Measurements from ENCODE around the gene PRPF40B.

DNA sequence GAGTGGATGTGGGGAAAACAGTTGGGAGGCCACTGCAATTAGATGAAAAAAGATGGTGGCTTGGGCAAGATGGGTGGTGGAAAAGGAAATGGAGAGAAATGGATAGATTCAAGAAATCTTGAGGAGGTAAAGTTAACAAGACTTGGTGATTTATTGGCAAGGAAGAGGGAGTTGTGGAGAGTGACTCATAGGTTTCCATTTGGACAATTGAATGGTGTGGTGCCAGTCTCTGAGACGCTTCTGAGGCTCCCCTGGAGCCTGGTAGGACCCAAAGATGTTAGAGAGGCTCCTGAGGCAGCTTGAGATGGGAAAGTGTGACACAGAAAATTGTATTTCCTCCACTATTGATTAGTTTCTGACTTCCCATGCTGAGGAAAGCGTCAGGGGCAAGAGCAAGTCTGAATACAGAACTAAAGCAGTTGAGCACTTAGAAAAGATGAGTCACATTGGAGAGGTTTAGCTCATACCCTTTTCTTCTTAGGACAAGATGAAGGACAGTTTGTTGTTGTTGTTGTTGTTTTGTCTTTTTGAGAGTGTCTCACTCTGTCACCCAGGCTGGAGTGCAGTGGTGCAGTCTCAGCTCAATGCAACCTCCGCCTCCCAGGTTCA is 4.5 kb downstream of the PRPF40B start:
- TF ChIP-seq, protein P1, sequence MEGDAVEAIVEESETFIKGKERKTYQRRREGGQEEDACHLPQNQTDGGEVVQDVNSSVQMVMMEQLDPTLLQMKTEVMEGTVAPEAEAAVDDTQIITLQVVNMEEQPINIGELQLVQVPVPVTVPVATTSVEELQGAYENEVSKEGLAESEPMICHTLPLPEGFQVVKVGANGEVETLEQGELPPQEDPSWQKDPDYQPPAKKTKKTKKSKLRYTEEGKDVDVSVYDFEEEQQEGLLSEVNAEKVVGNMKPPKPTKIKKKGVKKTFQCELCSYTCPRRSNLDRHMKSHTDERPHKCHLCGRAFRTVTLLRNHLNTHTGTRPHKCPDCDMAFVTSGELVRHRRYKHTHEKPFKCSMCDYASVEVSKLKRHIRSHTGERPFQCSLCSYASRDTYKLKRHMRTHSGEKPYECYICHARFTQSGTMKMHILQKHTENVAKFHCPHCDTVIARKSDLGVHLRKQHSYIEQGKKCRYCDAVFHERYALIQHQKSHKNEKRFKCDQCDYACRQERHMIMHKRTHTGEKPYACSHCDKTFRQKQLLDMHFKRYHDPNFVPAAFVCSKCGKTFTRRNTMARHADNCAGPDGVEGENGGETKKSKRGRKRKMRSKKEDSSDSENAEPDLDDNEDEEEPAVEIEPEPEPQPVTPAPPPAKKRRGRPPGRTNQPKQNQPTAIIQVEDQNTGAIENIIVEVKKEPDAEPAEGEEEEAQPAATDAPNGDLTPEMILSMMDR (IDR thresholded peaks at IDR 0.05), result no peak
- no peak for TF ChIP-seq POLR2A (IDR thresholded peaks at IDR 0.05)
